GM12875 (cell line): ENCODE results near the gene SLC9A3.

Source experiments
- H3K4me3 ChIP-seq: one replicate; pipeline ENCODE4 v1.5.1; 2011; ENCODE audit warnings: low read depth, low read length, control low read depth
- TF ChIP-seq, protein P1 (sequence below): IDR thresholded peaks from 2 replicates; pipeline ENCODE4 v1.5.1; 2011; ENCODE audit warnings: low read depth, mild to moderate bottlenecking, control low read depth, inconsistent platforms, low read length, moderate library complexity, borderline replicate concordance; ENCODE audit not compliant: insufficient read depth

The SLC9A3 gene

DNA sequence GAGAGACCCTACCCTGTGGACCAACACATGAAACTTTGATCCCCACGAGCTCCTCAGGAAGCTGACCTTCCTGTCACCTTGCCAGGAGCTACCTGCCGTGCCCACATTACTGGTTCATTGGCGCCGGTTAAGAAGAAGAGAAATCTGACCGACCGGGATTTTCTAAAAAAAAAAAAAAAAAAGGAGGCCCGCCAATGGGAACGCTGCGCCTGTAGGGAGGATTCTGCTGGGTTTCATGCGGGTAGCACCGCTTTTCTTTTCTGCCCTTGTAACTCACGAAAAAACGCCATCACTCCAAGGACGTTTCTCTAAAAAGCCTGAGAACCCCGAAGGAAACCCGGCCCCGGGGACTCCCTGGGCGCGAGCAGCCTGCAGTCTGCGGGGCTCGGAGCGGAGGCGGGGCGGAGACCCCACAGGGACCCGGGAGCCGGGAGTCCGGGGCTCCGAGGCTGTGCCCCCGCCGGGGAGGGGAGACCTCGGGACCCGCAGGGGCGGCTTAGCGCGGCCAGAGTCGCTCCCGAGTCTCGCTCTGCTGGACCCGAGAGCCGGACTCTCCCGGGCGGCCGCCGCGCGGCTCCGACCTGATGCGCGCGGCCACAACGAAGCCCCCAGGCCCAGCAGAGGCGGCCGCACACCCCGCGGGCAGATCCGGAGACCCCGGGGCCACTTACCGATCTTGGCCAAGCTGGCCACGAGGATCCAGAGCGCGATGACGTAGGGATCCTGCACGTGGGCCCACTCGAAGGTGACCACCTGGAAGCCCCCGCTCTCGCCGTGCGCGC lies 617 bp downstream of the SLC9A3 start:
- TF ChIP-seq, protein P1, sequence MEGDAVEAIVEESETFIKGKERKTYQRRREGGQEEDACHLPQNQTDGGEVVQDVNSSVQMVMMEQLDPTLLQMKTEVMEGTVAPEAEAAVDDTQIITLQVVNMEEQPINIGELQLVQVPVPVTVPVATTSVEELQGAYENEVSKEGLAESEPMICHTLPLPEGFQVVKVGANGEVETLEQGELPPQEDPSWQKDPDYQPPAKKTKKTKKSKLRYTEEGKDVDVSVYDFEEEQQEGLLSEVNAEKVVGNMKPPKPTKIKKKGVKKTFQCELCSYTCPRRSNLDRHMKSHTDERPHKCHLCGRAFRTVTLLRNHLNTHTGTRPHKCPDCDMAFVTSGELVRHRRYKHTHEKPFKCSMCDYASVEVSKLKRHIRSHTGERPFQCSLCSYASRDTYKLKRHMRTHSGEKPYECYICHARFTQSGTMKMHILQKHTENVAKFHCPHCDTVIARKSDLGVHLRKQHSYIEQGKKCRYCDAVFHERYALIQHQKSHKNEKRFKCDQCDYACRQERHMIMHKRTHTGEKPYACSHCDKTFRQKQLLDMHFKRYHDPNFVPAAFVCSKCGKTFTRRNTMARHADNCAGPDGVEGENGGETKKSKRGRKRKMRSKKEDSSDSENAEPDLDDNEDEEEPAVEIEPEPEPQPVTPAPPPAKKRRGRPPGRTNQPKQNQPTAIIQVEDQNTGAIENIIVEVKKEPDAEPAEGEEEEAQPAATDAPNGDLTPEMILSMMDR, result no peak
- no peak overlapping the region for H3K4me3 ChIP-seq

DNA sequence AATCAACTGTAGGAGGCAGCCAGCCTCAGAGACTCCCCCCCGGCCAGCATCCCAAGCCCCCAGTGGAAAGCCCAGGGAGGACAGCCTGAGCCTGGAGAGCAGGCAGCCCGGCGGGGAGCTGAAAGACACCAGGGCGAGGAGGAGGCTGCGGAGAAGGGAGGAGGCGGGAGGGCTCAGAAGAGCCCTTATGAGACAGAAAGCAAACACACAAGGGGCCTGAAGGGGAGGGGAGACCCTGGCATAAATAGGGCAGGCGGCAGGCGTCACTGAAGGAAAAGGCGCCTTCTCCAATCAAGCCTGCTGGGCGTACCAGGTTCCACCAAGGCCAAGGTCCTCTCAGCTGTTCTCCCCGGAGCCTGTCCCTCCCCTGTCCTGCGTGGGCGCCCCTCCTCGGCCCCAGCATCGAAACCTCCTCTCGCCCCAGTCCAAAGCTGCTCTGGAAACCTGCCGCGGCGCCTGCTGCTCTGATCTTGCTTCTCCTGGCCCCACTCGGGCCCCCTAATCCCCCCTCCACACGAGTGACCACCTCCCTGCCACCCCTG lies 1.3 kb downstream of the SLC9A3 start:
- TF ChIP-seq, protein P1, result no peak
- H3K4me3 ChIP-seq, result no peak overlapping the region

DNA sequence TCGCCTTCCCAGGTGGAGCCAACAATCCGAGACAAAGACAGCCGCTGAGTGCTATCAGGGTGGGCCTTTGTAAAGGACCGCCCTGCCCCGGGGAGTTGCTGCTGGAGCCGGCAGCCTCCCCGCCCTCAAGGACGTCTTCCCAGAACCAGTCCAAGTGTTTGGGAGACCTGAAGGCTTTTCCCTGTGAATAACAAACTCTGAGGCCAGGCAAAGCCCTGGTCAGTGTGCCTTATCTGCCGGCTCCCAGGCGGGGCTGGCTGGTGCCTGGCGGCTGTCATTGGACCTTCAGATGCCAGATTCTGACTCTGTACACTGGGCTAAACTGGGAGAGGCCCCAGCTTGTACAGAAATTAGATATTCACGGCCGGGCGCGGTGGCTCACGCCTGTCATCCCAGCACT lies 2.1 kb downstream of the SLC9A3 start:
- TF ChIP-seq, protein P1, result no peak
- no peak overlapping the region for H3K4me3 ChIP-seq

DNA sequence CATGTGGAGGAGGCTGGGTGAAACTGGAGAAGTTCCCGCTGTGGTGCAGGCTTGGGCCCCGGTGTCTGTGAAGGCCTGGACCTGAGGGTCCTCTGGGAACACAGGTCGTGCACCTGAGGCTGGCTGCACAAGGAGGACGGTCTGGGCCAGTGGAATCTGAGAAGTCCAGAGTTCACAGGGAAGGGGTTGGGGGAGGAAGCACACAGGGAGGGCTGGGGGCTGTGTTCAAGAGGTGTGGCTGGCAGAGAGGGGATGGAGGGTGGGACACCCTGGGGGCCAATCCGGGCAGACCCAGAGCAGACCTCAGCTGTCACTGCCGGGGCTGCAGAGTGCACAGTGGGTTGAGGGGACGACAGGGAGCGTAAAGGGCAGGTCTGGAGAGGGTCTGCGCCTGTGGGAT lies 2.6 kb downstream of the SLC9A3 start:
- no peak overlapping the region for H3K4me3 ChIP-seq
- TF ChIP-seq, protein P1, result no peak

DNA sequence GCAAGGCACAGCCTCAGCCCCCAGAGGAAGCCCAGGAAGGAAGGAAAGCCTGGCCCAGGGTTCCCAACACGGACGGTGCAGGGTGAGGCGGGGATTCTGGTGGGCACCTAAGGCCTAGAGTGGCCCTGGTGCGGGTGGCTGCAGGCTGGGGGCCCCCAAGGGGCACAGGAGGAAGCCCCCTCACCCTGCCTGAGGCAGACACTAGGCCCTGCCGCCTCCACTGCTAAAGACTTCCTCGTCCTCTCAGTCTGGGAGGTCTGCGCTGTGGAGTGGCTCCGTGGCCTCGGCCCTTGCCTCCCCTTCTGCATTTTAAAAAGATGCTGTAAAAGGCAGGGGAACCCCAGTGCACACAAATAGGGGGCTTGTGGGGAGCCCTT lies 3.4 kb downstream of the SLC9A3 start:
- TF ChIP-seq, protein P1, result no peak
- no peak overlapping the region for H3K4me3 ChIP-seq

DNA sequence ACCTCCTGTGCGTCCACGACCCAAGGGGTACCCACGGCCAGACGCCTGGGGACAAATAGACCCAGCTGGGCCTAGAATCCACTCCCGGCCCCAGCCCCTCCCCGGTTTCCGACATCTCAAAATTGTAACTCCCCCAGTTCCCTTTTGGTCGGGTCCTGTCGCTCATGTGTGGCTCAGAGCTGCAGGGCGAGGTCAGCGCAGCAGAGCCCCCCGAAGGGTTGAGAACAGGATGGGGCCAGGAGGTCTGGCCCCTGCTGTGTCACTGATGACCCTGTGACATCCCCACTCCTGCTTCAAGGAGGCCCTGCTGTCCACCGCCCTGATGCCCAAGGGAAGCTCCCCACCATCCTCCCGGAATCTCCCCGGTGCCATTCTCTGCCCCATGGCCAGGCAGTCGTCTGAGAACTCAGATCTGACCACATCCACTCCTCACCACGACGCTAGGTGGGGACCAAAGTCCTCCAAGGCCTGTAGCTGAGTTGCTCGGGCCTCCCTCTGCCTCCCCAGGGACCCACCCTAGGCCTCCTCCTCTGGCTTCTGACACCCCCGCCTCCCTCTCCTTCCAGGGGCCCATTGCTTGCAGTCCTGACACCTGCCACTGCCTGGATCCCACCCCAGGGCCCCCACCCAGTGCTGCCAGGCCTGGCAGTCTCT lies 3.9 kb downstream of the SLC9A3 start:
- H3K4me3 ChIP-seq, result no peak overlapping the region
- TF ChIP-seq, protein P1, result no peak
